ENCODE data around the gene WIF1. TPM values are rescaled to one million over a fixed set of nuclear protein-coding genes. Genes with fewer than 3 reads are reported as not detected.

The WIF1 gene
- total RNA-seq, 1 experiment from 2014 or later, result not detected

DNA sequence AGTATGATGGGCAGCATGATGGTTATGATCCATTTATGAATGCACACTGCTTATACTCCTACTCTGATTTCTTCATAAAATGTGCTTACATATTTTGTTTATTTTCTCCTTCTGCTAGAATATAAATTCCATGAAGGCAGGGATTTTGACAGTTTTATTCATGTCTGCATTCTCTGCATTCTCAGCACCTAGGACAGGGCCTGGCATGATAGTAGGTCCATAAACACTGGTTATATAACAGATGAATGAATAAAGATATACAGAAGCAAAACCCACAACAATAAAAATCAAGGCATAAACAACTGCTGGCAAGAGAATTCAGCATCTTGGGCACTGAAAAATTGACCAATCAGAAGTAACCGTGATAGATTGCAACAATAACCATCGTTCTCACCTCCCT is 115.4 kb downstream of the WIF1 start:
- TF ChIP-seq EZH2phosphoT487 (IDR thresholded peaks at IDR 0.05; ENCODE audit: borderline replicate concordance, low read length) (no peak), EZH2 (IDR thresholded peaks at IDR 0.05; ENCODE audit: low read length, unreplicated experiment) (no peak)
- TF ChIP-seq, protein P1, sequence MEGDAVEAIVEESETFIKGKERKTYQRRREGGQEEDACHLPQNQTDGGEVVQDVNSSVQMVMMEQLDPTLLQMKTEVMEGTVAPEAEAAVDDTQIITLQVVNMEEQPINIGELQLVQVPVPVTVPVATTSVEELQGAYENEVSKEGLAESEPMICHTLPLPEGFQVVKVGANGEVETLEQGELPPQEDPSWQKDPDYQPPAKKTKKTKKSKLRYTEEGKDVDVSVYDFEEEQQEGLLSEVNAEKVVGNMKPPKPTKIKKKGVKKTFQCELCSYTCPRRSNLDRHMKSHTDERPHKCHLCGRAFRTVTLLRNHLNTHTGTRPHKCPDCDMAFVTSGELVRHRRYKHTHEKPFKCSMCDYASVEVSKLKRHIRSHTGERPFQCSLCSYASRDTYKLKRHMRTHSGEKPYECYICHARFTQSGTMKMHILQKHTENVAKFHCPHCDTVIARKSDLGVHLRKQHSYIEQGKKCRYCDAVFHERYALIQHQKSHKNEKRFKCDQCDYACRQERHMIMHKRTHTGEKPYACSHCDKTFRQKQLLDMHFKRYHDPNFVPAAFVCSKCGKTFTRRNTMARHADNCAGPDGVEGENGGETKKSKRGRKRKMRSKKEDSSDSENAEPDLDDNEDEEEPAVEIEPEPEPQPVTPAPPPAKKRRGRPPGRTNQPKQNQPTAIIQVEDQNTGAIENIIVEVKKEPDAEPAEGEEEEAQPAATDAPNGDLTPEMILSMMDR (conservative IDR thresholded peaks at IDR 0.05; ENCODE audit: low read depth, low read length), result no peak
- BruUV-seq (replicated peaks), result no TSS peak
- Histone ChIP-seq H3K27me3 (ENCODE audit: low read length) (no peaks in the 10 kb centered on the region), H3K4me2 (ENCODE audit: low read length) (no peak overlapping the region), H3K36me3 (ENCODE audit: low read depth, low read length) (no peaks in the 10 kb centered on the region), H4K20me1 (ENCODE audit: low read length) (no peaks in the 10 kb centered on the region), H3K4me1 (ENCODE audit: insufficient read depth, low read length) (no peaks in the 10 kb centered on the region), H3K79me2 (ENCODE audit: low read length) (no peaks in the 10 kb centered on the region), H2AFZ (ENCODE audit: low read length) (no peak overlapping the region), H3K27ac (ENCODE audit: low read length) (no peak overlapping the region), H3K9me2 (replicated peaks; ENCODE audit: low read length) (no peaks in the 10 kb centered on the region), H3K9ac (ENCODE audit: low read length) (no peak overlapping the region), H3F3A (ENCODE audit: low read length, unreplicated experiment) (no peaks in the 10 kb centered on the region), H3K9me3 (ENCODE audit: low read length) (no peaks in the 10 kb centered on the region), H3K4me3 (ENCODE audit: low read length) (no peak overlapping the region)
- intact Hi-C loops (cut with micrococcal nuclease), result no loop called here
- ChIA-PET POLR2A (ENCODE audit: unreplicated experiment) (no interaction called here), CTCF (no interaction called here)
- ATAC-seq (no peak), DNase-seq (no peak)

- no peaks in the 10 kb centered on the region for H3K36me3 ChIP-seq (ENCODE audit: low read depth, low read length)
- ChIA-PET CTCF (no interaction called here), POLR2A (ENCODE audit: unreplicated experiment) (no interaction called here)
- H3F3A ChIP-seq (ENCODE audit: low read length, unreplicated experiment), result no peaks in the 10 kb centered on the region
- no peaks in the 10 kb centered on the region for H3K9me2 ChIP-seq (replicated peaks; ENCODE audit: low read length)
- peak; percentile 51 for DNase-seq
- H3K9me3 ChIP-seq (ENCODE audit: low read length), result no peaks in the 10 kb centered on the region
- H3K9ac ChIP-seq (ENCODE audit: low read length), result no peak overlapping the region
- no peak overlapping the region for H3K4me3 ChIP-seq (ENCODE audit: low read length)
- H4K20me1 ChIP-seq (ENCODE audit: low read length), result no peaks in the 10 kb centered on the region
- no peaks in the 10 kb centered on the region for H3K27me3 ChIP-seq (ENCODE audit: low read length)
- no peak for TF ChIP-seq EZH2 (IDR thresholded peaks at IDR 0.05; ENCODE audit: low read length, unreplicated experiment)
- TF ChIP-seq, protein P1 (conservative IDR thresholded peaks at IDR 0.05; ENCODE audit: low read depth, low read length), result no peak
- TF ChIP-seq EZH2phosphoT487 (IDR thresholded peaks at IDR 0.05; ENCODE audit: borderline replicate concordance, low read length), result no peak
- intact Hi-C loops (cut with micrococcal nuclease), result no loop called here
- no peak overlapping the region for H3K27ac ChIP-seq (ENCODE audit: low read length)
- peaks cover 5% of the 10 kb centered on the region for H3K4me1 ChIP-seq (ENCODE audit: insufficient read depth, low read length)
- H3K79me2 ChIP-seq (ENCODE audit: low read length), result no peaks in the 10 kb centered on the region
- H2AFZ ChIP-seq (ENCODE audit: low read length), result no peak overlapping the region
- ATAC-seq, result peak; percentile 55
- no peak overlapping the region for H3K4me2 ChIP-seq (ENCODE audit: low read length)
- BruUV-seq (replicated peaks), result no TSS peak
Measured at GRCh38 chr12:65004270-65004669, 116.8 kb downstream of the WIF1 start.

Other genes with a start within 250 kb of the WIF1 start
- 57.8 and 71.5 TPM in 2 replicates for gene LEMD3, start 48.3 kb upstream of the WIF1 start, total RNA-seq (2014; rRNA removed)
- gene MSRB3, start 157.4 kb upstream of the WIF1 start, total RNA-seq (2014; rRNA removed), result 4.5 and 5.9 TPM in 2 replicates